Activated CD4-positive, CD25-positive, alpha-beta regulatory T cell treated with anti-CD3 and anti-CD28 coated beads, Interleukin-2, amount 50 U/mL, for 72 hours (primary cell): ENCODE data around the gene MARK3.

Experiments
- DNase-seq: peaks from one replicate; pipeline ENCODE4 v3.0.0; 2021

Gene MARK3

DNA sequence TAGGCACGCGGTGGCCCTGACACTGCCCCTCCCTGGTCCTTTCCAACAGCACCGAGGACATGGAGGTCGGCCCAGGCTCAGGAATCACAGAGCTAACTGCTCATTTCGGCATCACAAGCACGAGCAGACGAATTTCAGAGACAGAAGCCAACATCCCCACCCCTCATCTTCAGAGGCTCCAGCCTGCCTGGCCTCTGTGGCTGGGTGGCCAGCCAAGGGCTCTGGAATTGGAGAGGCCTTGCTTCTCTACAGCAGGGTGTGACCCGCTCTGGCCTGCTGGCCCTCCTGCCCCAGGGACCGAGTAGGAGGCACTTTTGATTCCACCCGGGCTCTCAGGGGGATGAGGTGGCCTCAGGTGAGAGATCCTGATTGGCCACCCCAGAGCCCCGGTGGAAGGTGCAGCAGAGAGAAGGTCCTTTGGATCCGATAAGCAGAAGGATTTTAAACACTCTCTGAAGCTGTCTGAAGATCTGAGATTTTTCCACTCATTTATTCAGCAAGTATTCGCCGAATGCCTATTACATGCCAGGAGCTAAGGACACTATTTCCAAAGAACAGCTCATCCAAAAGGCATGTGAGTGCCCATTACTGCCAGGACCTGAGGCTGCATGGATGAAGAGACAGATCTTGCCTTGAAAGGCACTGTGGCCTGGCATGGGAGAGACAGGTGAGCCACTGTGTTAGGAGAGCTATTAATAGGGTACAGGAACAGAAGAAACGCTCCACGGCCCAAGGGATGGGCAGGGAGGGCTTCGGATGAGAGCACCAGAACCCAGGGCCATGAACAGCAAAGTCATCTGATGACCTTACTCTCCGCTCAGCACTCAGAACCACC lies 167.0 kb downstream of the MARK3 start:
- no peak for DNase-seq

DNA sequence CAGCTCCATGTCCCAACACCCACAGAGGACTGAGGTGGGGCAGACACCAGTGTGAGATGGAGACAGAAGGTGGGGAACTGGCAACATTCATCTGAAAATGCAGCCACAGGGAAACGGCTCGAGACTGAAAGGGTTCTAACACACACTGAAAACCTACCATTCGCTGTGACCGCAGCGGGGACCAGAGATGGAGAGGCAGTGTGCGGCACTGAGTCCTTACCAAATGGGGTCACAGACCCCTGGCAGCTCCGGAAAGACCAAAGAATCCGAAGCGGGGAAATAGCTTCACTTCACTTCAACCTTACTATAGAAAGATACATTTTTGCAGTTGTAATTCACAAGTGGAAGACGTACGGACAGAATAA lies 167.6 kb downstream of the MARK3 start:
- no peak for DNase-seq
